GM23338 (cell line): Measurements from ENCODE around the gene SLIT1. TPM values are rescaled to one million over a fixed set of nuclear protein-coding genes. Genes with fewer than 3 reads are reported as not detected.

Experiments
- ATAC-seq: fragments of 200-7000 bp; cut with Tn5 transposase; 3 replicates; pipeline ENCODE4 v1.9.1; 2020
- DNase-seq: peaks from one replicate; pipeline ENCODE4 v3.0.0-alpha.2; 2015; ENCODE audit warnings: low spot score
- H2AFZ ChIP-seq: fragments of 200-600 bp; sonication (generic); 2 replicates; pipeline ENCODE4 v1.8.0; 2016; ENCODE audit warnings: antibody characterized with exemption, mild to moderate bottlenecking, moderate library complexity
- H3F3A ChIP-seq: fragments of 200-600 bp; sonication (generic); replicated peaks from 2 replicates; pipeline ENCODE4 v1.8.0; 2017; ENCODE audit warnings: antibody characterized with exemption, mixed run types, low read depth
- H3K27ac ChIP-seq: fragments of 200-600 bp; sonication (generic); 2 replicates; pipeline ENCODE4 v1.6.1; 2016; ENCODE audit warnings: low read depth
- H3K27me3 ChIP-seq: fragments of 200-600 bp; sonication (generic); 2 replicates; pipeline ENCODE4 v1.8.0; 2016; ENCODE audit warnings: mild to moderate bottlenecking, mixed run types, moderate library complexity; ENCODE audit not compliant: insufficient read depth
- H3K36me3 ChIP-seq: fragments of 200-600 bp; sonication (generic); 2 replicates; pipeline ENCODE4 v1.8.0; 2016; ENCODE audit warnings: mild to moderate bottlenecking; ENCODE audit not compliant: insufficient read depth
- H3K4me1 ChIP-seq: fragments of 200-600 bp; sonication (generic); 2 replicates; pipeline ENCODE4 v1.8.0; 2016; ENCODE audit warnings: mild to moderate bottlenecking, moderate library complexity; ENCODE audit not compliant: insufficient read depth
- H3K4me2 ChIP-seq: fragments of 200-600 bp; sonication (generic); 2 replicates; pipeline ENCODE4 v1.7.1; 2017; ENCODE audit warnings: mixed run types
- H3K4me3 ChIP-seq: fragments of 200-600 bp; sonication (generic); 2 replicates; pipeline ENCODE4 v1.6.1; 2016; ENCODE audit warnings: mixed run types
- H3K79me2 ChIP-seq: fragments of 200-600 bp; sonication (generic); replicated peaks from 2 replicates; pipeline ENCODE4 v1.8.0; 2017; ENCODE audit warnings: mild to moderate bottlenecking; ENCODE audit not compliant: insufficient read depth
- H3K9me2 ChIP-seq: fragments of 200-600 bp; sonication (generic); 2 replicates; pipeline ENCODE4 v1.8.0; 2017; ENCODE audit not compliant: insufficient read depth
- H4K20me1 ChIP-seq: fragments of 200-600 bp; sonication (generic); replicated peaks from 2 replicates; pipeline ENCODE4 v1.8.0; 2017; ENCODE audit warnings: mild to moderate bottlenecking; ENCODE audit not compliant: insufficient read depth
- H3K27ac Mint-ChIP-seq: 2 replicates; pipeline ENCODE4 v1.8.0; 2020; ENCODE audit warnings: inconsistent platforms, mild to moderate bottlenecking, moderate library complexity, mixed read lengths
- H3K27me3 Mint-ChIP-seq: 3 replicates; pipeline ENCODE4 v1.8.0; 2022; ENCODE audit warnings: low read depth, mild to moderate bottlenecking, moderate library complexity, mixed read lengths, inconsistent platforms; ENCODE audit not compliant: insufficient read depth, poor library complexity
- H3K36me3 Mint-ChIP-seq: 3 replicates; pipeline ENCODE4 v1.8.0; 2021; ENCODE audit warnings: low read depth, mild to moderate bottlenecking, inconsistent platforms, moderate library complexity, mixed read lengths
- H3K4me1 Mint-ChIP-seq: 3 replicates; pipeline ENCODE4 v1.8.0; 2020; ENCODE audit warnings: mild to moderate bottlenecking, inconsistent platforms, mixed read lengths
- H3K4me3 Mint-ChIP-seq: 3 replicates; pipeline ENCODE4 v1.8.0; 2021; ENCODE audit warnings: moderate library complexity, mild to moderate bottlenecking, inconsistent platforms, mixed read lengths
- H3K9me3 Mint-ChIP-seq: 3 replicates; pipeline ENCODE4 v1.8.0; 2020; ENCODE audit warnings: moderate library complexity, mild to moderate bottlenecking, inconsistent platforms, mixed read lengths
- CREB1 ChIP-seq: fragments of 250-450 bp; sonication (Bioruptor Pico); IDR thresholded peaks from 2 replicates; pipeline ENCODE4 v1.5.0; 2020; ENCODE audit warnings: low read depth, mild to moderate bottlenecking, moderate library complexity
- EZH2 ChIP-seq: fragments of 200-600 bp; sonication (generic); IDR thresholded peaks from one replicate; pipeline ENCODE4 v1.8.0; 2017; ENCODE audit warnings: antibody characterized with exemption, mild to moderate bottlenecking, low read depth; ENCODE audit not compliant: unreplicated experiment
- EZH2phosphoT487 ChIP-seq: fragments of 200-600 bp; sonication (generic); IDR thresholded peaks from one replicate; pipeline ENCODE4 v1.8.1; 2018; ENCODE audit warnings: antibody characterized with exemption; ENCODE audit not compliant: unreplicated experiment
- NANOG ChIP-seq: IDR thresholded peaks from 2 replicates; pipeline ENCODE4 v1.6.1; 2016; ENCODE audit warnings: antibody characterized with exemption, borderline replicate concordance
- STAT1 ChIP-seq: IDR thresholded peaks from one replicate; pipeline ENCODE4 v1.6.1; 2016; ENCODE audit warnings: antibody characterized with exemption; ENCODE audit not compliant: unreplicated experiment
- ZNF114 ChIP-seq: fragments of 250-450 bp; sonication (Bioruptor Pico); IDR thresholded peaks from 2 replicates; pipeline ENCODE4 v1.5.0; 2020; ENCODE audit warnings: mild to moderate bottlenecking, moderate library complexity
- ZNF331 ChIP-seq: fragments of 250-450 bp; sonication (Bioruptor Pico); IDR thresholded peaks from 2 replicates; pipeline ENCODE4 v1.5.0; 2020; ENCODE audit warnings: low read depth, mild to moderate bottlenecking, moderate library complexity
- ZNF462 ChIP-seq: fragments of 250-450 bp; sonication (Bioruptor Pico); IDR thresholded peaks from 2 replicates; pipeline ENCODE4 v1.5.0; 2020; ENCODE audit warnings: mild to moderate bottlenecking, moderate library complexity
- polyA plus RNA-seq: library from polyadenylated mRNA; unstranded; fragments of >200 nt; fragmentation: Nextera tagmentation; extraction: Ambion mirVana; gene quantifications from 2 replicates; pipeline ENCODE4 v1.2.1, GENCODE V29; 2016
- total RNA-seq: library from RNA; depleted of rRNA; stranded (reverse); fragments of >200 nt; shearing (Covaris generic); gene quantifications from 2 replicates; pipeline ENCODE4 v1.2.3, GENCODE V29; 2014
- TF ChIP-seq, protein P1 (sequence below): IDR thresholded peaks from one replicate; pipeline ENCODE4 v1.6.1; 2018; ENCODE audit warnings: antibody characterized with exemption; ENCODE audit not compliant: unreplicated experiment
- TF ChIP-seq, protein P2 (sequence below), 2 experiments: fragments of 200-600 bp in 1 of 2; sonication (generic) in 1 of 2; conservative IDR thresholded peaks; 2 replicates each; pipeline versions ENCODE4 v1.5.1 to v1.6.1; 2016 to 2017; ENCODE audit warnings: antibody characterized with exemption in 2 of 2, low read depth in 2 of 2, mild to moderate bottlenecking in 2 of 2, moderate library complexity in 1 of 2

Gene SLIT1
- total and polyA plus RNA-seq, 2 experiments from 2014 or later: 0.76 to 1.7 TPM

DNA sequence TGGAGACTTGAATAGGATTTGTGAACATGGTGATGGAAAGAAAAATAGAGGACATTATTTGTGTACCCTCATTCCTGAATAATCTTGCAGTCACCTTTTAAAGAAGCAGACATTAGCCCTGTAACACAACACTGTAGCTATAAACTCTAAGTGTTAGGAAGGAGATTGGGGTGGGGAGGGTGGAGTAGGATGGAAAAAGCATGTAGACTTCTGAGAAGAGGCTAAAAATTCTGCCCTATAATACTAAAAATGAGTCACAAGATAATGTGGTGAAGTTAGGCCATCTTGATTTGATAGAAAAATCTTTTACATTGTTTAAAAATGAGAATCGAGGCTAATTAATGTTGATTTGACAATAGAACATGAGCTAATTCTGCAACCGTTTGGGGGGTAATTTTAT lies 224.9 kb downstream of the SLIT1 start:
- no peak overlapping the region for H3K4me3 ChIP-seq
- H3K27me3 Mint-ChIP-seq: no peaks in the 10 kb centered on the region
- H3K9me2 ChIP-seq: no peaks in the 10 kb centered on the region
- no peak overlapping the region for H3K4me3 Mint-ChIP-seq
- H4K20me1 ChIP-seq: no peaks in the 10 kb centered on the region; the same call in 1 of the 2 replicates
- TF ChIP-seq STAT1 (no peak), CREB1 (CRISPR knock-in tag) (no peak), ZNF114 (no peak), EZH2phosphoT487 (no peak), NANOG (no peak), EZH2 (no peak)
- TF ChIP-seq, protein P1, sequence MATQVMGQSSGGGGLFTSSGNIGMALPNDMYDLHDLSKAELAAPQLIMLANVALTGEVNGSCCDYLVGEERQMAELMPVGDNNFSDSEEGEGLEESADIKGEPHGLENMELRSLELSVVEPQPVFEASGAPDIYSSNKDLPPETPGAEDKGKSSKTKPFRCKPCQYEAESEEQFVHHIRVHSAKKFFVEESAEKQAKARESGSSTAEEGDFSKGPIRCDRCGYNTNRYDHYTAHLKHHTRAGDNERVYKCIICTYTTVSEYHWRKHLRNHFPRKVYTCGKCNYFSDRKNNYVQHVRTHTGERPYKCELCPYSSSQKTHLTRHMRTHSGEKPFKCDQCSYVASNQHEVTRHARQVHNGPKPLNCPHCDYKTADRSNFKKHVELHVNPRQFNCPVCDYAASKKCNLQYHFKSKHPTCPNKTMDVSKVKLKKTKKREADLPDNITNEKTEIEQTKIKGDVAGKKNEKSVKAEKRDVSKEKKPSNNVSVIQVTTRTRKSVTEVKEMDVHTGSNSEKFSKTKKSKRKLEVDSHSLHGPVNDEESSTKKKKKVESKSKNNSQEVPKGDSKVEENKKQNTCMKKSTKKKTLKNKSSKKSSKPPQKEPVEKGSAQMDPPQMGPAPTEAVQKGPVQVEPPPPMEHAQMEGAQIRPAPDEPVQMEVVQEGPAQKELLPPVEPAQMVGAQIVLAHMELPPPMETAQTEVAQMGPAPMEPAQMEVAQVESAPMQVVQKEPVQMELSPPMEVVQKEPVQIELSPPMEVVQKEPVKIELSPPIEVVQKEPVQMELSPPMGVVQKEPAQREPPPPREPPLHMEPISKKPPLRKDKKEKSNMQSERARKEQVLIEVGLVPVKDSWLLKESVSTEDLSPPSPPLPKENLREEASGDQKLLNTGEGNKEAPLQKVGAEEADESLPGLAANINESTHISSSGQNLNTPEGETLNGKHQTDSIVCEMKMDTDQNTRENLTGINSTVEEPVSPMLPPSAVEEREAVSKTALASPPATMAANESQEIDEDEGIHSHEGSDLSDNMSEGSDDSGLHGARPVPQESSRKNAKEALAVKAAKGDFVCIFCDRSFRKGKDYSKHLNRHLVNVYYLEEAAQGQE: no peak
- TF ChIP-seq, protein P2, sequence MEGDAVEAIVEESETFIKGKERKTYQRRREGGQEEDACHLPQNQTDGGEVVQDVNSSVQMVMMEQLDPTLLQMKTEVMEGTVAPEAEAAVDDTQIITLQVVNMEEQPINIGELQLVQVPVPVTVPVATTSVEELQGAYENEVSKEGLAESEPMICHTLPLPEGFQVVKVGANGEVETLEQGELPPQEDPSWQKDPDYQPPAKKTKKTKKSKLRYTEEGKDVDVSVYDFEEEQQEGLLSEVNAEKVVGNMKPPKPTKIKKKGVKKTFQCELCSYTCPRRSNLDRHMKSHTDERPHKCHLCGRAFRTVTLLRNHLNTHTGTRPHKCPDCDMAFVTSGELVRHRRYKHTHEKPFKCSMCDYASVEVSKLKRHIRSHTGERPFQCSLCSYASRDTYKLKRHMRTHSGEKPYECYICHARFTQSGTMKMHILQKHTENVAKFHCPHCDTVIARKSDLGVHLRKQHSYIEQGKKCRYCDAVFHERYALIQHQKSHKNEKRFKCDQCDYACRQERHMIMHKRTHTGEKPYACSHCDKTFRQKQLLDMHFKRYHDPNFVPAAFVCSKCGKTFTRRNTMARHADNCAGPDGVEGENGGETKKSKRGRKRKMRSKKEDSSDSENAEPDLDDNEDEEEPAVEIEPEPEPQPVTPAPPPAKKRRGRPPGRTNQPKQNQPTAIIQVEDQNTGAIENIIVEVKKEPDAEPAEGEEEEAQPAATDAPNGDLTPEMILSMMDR (conservative IDR thresholded peaks at IDR 0.05; ENCODE audit: low read depth in 2 of 2): no peak
- H3K27ac ChIP-seq: no peak overlapping the region
- no peaks in the 10 kb centered on the region for H3F3A ChIP-seq
- peaks cover 5% of the 10 kb centered on the region; the same call in 2 of the 3 replicates for H3K36me3 Mint-ChIP-seq
- no peaks in the 10 kb centered on the region for H3K4me1 ChIP-seq
- ATAC-seq (no peak), DNase-seq (no peak)
- no peaks in the 10 kb centered on the region for H3K36me3 ChIP-seq
- no peak overlapping the region for H2AFZ ChIP-seq
- H3K79me2 ChIP-seq: no peaks in the 10 kb centered on the region
- H3K4me2 ChIP-seq: no peak overlapping the region
- H3K27ac Mint-ChIP-seq: no peak overlapping the region
- H3K27me3 ChIP-seq: no peaks in the 10 kb centered on the region
- no peaks in the 10 kb centered on the region for H3K9me3 Mint-ChIP-seq
- peaks cover 4% of the 10 kb centered on the region; the same call in 1 of the 3 replicates for H3K4me1 Mint-ChIP-seq

DNA sequence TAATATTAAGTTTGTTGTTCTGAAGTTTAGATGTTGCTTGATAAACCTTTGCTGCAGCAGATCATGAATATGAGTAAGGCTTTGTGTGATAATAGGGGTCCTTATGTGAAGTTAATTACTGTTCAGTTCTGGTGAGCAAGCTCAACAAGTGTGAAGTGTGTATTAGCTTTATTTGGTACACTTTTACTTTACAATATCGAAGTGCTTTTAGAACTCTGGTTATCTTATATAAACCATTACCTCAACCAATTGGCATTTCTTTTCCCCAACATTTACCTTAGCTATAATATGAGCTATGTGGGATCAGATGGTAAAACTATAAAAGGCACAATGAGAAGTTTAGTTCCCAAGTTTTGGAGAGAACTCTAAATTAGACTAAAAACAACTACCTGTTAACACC lies 226.0 kb downstream of the SLIT1 start:
- Histone ChIP-seq H3K4me3 (no peak overlapping the region), H2AFZ (no peak overlapping the region), H3K4me1 (no peaks in the 10 kb centered on the region), H3K27me3 (no peaks in the 10 kb centered on the region), H3K9me2 (no peaks in the 10 kb centered on the region), H3K4me2 (no peak overlapping the region), H3K27ac (no peak overlapping the region), H3K79me2 (no peaks in the 10 kb centered on the region), H3F3A (no peaks in the 10 kb centered on the region), H3K36me3 (no peaks in the 10 kb centered on the region), H4K20me1 (no peaks in the 10 kb centered on the region; the same call in 1 of the 2 replicates)
- DNase-seq (no peak), ATAC-seq (no peak)
- Mint-ChIP-seq H3K36me3 (peaks cover 16% of the 10 kb centered on the region; the same call in 2 of the 3 replicates), H3K27ac (no peak overlapping the region), H3K27me3 (no peaks in the 10 kb centered on the region), H3K4me1 (peaks cover 4% of the 10 kb centered on the region; the same call in 1 of the 3 replicates), H3K9me3 (no peaks in the 10 kb centered on the region), H3K4me3 (no peak overlapping the region)
- TF ChIP-seq ZNF331 (CRISPR knock-in tag) (no peak), ZNF462 (CRISPR knock-in tag) (no peak)
